Measurements from ENCODE around the gene PNLDC1.
A peak's percentile ranks its signal among the peaks of the same experiment; 100 is the strongest.

The PNLDC1 gene

GRCh38 chr6:159819932-159820640 is 20.0 kb downstream of the PNLDC1 start:
- H3K23ac ChIP-seq (ENCODE audit: low read length in 2 of 2), result no peak overlapping the region
- H2BK12ac ChIP-seq (ENCODE audit: low read length in 2 of 2), result no peak overlapping the region
- no peaks in the 10 kb centered on the region for H3K9me3 ChIP-seq (ENCODE audit: control insufficient read depth, low read length)
- no peak overlapping the region for H4K91ac ChIP-seq (ENCODE audit: low read length)
- no peak for DNase-seq
- H3K36me3 ChIP-seq (ENCODE audit: control insufficient read depth in 1 of 2, insufficient read depth in 2 of 2, low read depth in 1 of 2, low read length in 2 of 2), result peaks cover 0 to 4% of the 10 kb centered on the region in 2 experiments
- no peaks in the 10 kb centered on the region for H3K79me1 ChIP-seq (replicated peaks; ENCODE audit: low read length, poor library complexity, severe bottlenecking)
- no peak overlapping the region for H2AFZ ChIP-seq (ENCODE audit: low read depth, low read length)
- H2BK15ac ChIP-seq (ENCODE audit: low read depth, poor library complexity, severe bottlenecking), result no peak overlapping the region
- H3K4me2 ChIP-seq (ENCODE audit: low read length, poor library complexity, severe bottlenecking), result no peak overlapping the region
- H4K8ac ChIP-seq (ENCODE audit: low read length), result no peak overlapping the region
- no peak overlapping the region for H3K18ac ChIP-seq (ENCODE audit: low read depth in 1 of 2, low read length in 2 of 2)
- peak overlapping the region in 1 of 2 experiments; percentile 58 for H3K14ac ChIP-seq (ENCODE audit: low read length in 2 of 2)
- 69% methylated on average over 28 of the region's 28 CpGs for WGBS
- H3K27me3 ChIP-seq (ENCODE audit: control insufficient read depth in 1 of 2, insufficient read depth in 1 of 2, low read length in 2 of 2), result peaks cover 0 to 40% of the 10 kb centered on the region in 2 experiments
- H2AK5ac ChIP-seq (ENCODE audit: low read length, severe bottlenecking), result no peak overlapping the region
- no peak overlapping the region for H3K4ac ChIP-seq (ENCODE audit: low read depth in 1 of 2, low read length in 2 of 2)
- H3K4me1 ChIP-seq (ENCODE audit: control insufficient read depth, insufficient read depth, low read depth, low read length), result no peaks in the 10 kb centered on the region
- no peak overlapping the region for H3K4me3 ChIP-seq (ENCODE audit: insufficient read depth in 1 of 2, low read depth in 1 of 2, low read length in 2 of 2)
- H2BK5ac ChIP-seq (ENCODE audit: low read depth, low read length, poor library complexity, severe bottlenecking), result no peak overlapping the region
- no peak overlapping the region for H3K9ac ChIP-seq (ENCODE audit: low read length)
- H3K27ac ChIP-seq (ENCODE audit: low read length, poor library complexity, severe bottlenecking), result no peak overlapping the region
- H2BK120ac ChIP-seq (ENCODE audit: low read depth, low read length), result no peak overlapping the region

- Histone ChIP-seq H2AK5ac (ENCODE audit: low read length, severe bottlenecking) (no peak overlapping the region), H3K36me3 (ENCODE audit: control insufficient read depth in 1 of 2, insufficient read depth in 2 of 2, low read depth in 1 of 2, low read length in 2 of 2) (peaks cover 0 to 4% of the 10 kb centered on the region in 2 experiments), H3K4ac (ENCODE audit: low read depth in 1 of 2, low read length in 2 of 2) (no peak overlapping the region), H3K9me3 (ENCODE audit: control insufficient read depth, low read length) (no peaks in the 10 kb centered on the region), H3K23ac (ENCODE audit: low read length in 2 of 2) (no peak overlapping the region), H4K8ac (ENCODE audit: low read length) (no peak overlapping the region), H3K18ac (ENCODE audit: low read depth in 1 of 2, low read length in 2 of 2) (no peak overlapping the region), H3K9ac (ENCODE audit: low read length) (no peak overlapping the region), H2BK5ac (ENCODE audit: low read depth, low read length, poor library complexity, severe bottlenecking) (no peak overlapping the region), H2BK15ac (ENCODE audit: low read depth, poor library complexity, severe bottlenecking) (no peak overlapping the region), H3K4me2 (ENCODE audit: low read length, poor library complexity, severe bottlenecking) (no peak overlapping the region), H3K14ac (ENCODE audit: low read length in 2 of 2) (no peak overlapping the region), H2BK12ac (ENCODE audit: low read length in 2 of 2) (no peak overlapping the region), H3K4me1 (ENCODE audit: control insufficient read depth, insufficient read depth, low read depth, low read length) (no peaks in the 10 kb centered on the region), H2BK120ac (ENCODE audit: low read depth, low read length) (no peak overlapping the region), H3K27ac (ENCODE audit: low read length, poor library complexity, severe bottlenecking) (no peak overlapping the region), H4K91ac (ENCODE audit: low read length) (no peak overlapping the region), H3K27me3 (ENCODE audit: control insufficient read depth in 1 of 2, insufficient read depth in 1 of 2, low read length in 2 of 2) (peaks cover 0 to 40% of the 10 kb centered on the region in 2 experiments), H2AFZ (ENCODE audit: low read depth, low read length) (no peak overlapping the region), H3K4me3 (ENCODE audit: insufficient read depth in 1 of 2, low read depth in 1 of 2, low read length in 2 of 2) (no peak overlapping the region), H3K79me1 (replicated peaks; ENCODE audit: low read length, poor library complexity, severe bottlenecking) (no peaks in the 10 kb centered on the region)
- no peak for DNase-seq
- 92% methylated on average over 10 of the region's 11 CpGs for WGBS
Measured at GRCh38 chr6:159821122-159821521, 21.0 kb downstream of the PNLDC1 start.

- H3K4me2 ChIP-seq (ENCODE audit: low read length, poor library complexity, severe bottlenecking), result no peak overlapping the region
- H2AFZ ChIP-seq (ENCODE audit: low read depth, low read length), result no peak overlapping the region
- H2BK15ac ChIP-seq (ENCODE audit: low read depth, poor library complexity, severe bottlenecking), result no peak overlapping the region
- no peak overlapping the region for H2BK5ac ChIP-seq (ENCODE audit: low read depth, low read length, poor library complexity, severe bottlenecking)
- H3K36me3 ChIP-seq (ENCODE audit: control insufficient read depth in 1 of 2, insufficient read depth in 2 of 2, low read depth in 1 of 2, low read length in 2 of 2), result peaks cover 0 to 4% of the 10 kb centered on the region in 2 experiments
- no peak overlapping the region for H3K14ac ChIP-seq (ENCODE audit: low read length in 2 of 2)
- no peak overlapping the region for H3K4ac ChIP-seq (ENCODE audit: low read depth in 1 of 2, low read length in 2 of 2)
- H4K91ac ChIP-seq (ENCODE audit: low read length), result no peak overlapping the region
- no peak overlapping the region for H3K9ac ChIP-seq (ENCODE audit: low read length)
- H2BK120ac ChIP-seq (ENCODE audit: low read depth, low read length), result no peak overlapping the region
- 88% methylated on average over 10 of the region's 10 CpGs for WGBS
- peak overlapping the region in 1 of 2 experiments; percentile 2 for H3K4me3 ChIP-seq (ENCODE audit: insufficient read depth in 1 of 2, low read depth in 1 of 2, low read length in 2 of 2)
- peaks cover 0 to 40% of the 10 kb centered on the region in 2 experiments for H3K27me3 ChIP-seq (ENCODE audit: control insufficient read depth in 1 of 2, insufficient read depth in 1 of 2, low read length in 2 of 2)
- no peak overlapping the region for H4K8ac ChIP-seq (ENCODE audit: low read length)
- DNase-seq, result no peak
- H3K23ac ChIP-seq (ENCODE audit: low read length in 2 of 2), result no peak overlapping the region
- no peak overlapping the region for H3K27ac ChIP-seq (ENCODE audit: low read length, poor library complexity, severe bottlenecking)
- H3K79me1 ChIP-seq (replicated peaks; ENCODE audit: low read length, poor library complexity, severe bottlenecking), result no peaks in the 10 kb centered on the region
- H3K18ac ChIP-seq (ENCODE audit: low read depth in 1 of 2, low read length in 2 of 2), result no peak overlapping the region
- H2BK12ac ChIP-seq (ENCODE audit: low read length in 2 of 2), result no peak overlapping the region
- H3K9me3 ChIP-seq (ENCODE audit: control insufficient read depth, low read length), result no peaks in the 10 kb centered on the region
- H3K4me1 ChIP-seq (ENCODE audit: control insufficient read depth, insufficient read depth, low read depth, low read length), result no peaks in the 10 kb centered on the region
- H2AK5ac ChIP-seq (ENCODE audit: low read length, severe bottlenecking), result no peak overlapping the region
Measured at GRCh38 chr6:159821726-159822125, 21.6 kb downstream of the PNLDC1 start.

- peaks cover 0 to 4% of the 10 kb centered on the region in 2 experiments for H3K36me3 ChIP-seq (ENCODE audit: control insufficient read depth in 1 of 2, insufficient read depth in 2 of 2, low read depth in 1 of 2, low read length in 2 of 2)
- H3K4me3 ChIP-seq (ENCODE audit: insufficient read depth in 1 of 2, low read depth in 1 of 2, low read length in 2 of 2), result no peak overlapping the region
- H3K23ac ChIP-seq (ENCODE audit: low read length in 2 of 2), result no peak overlapping the region
- H3K4me1 ChIP-seq (ENCODE audit: control insufficient read depth, insufficient read depth, low read depth, low read length), result no peaks in the 10 kb centered on the region
- no peak for DNase-seq
- no peak overlapping the region for H3K18ac ChIP-seq (ENCODE audit: low read depth in 1 of 2, low read length in 2 of 2)
- H2BK12ac ChIP-seq (ENCODE audit: low read length in 2 of 2), result no peak overlapping the region
- H3K9me3 ChIP-seq (ENCODE audit: control insufficient read depth, low read length), result no peaks in the 10 kb centered on the region
- H4K8ac ChIP-seq (ENCODE audit: low read length), result no peak overlapping the region
- no peak overlapping the region for H2BK15ac ChIP-seq (ENCODE audit: low read depth, poor library complexity, severe bottlenecking)
- no peak overlapping the region for H4K91ac ChIP-seq (ENCODE audit: low read length)
- WGBS, result 94% methylated on average over 2 of the region's 3 CpGs
- H2AK5ac ChIP-seq (ENCODE audit: low read length, severe bottlenecking), result no peak overlapping the region
- H2BK5ac ChIP-seq (ENCODE audit: low read depth, low read length, poor library complexity, severe bottlenecking), result no peak overlapping the region
- no peak overlapping the region for H3K14ac ChIP-seq (ENCODE audit: low read length in 2 of 2)
- H3K79me1 ChIP-seq (replicated peaks; ENCODE audit: low read length, poor library complexity, severe bottlenecking), result no peaks in the 10 kb centered on the region
- no peak overlapping the region for H2AFZ ChIP-seq (ENCODE audit: low read depth, low read length)
- no peak overlapping the region for H3K4me2 ChIP-seq (ENCODE audit: low read length, poor library complexity, severe bottlenecking)
- no peak overlapping the region for H3K4ac ChIP-seq (ENCODE audit: low read depth in 1 of 2, low read length in 2 of 2)
- no peak overlapping the region for H3K9ac ChIP-seq (ENCODE audit: low read length)
- H2BK120ac ChIP-seq (ENCODE audit: low read depth, low read length), result no peak overlapping the region
- H3K27ac ChIP-seq (ENCODE audit: low read length, poor library complexity, severe bottlenecking), result no peak overlapping the region
- peaks cover 0 to 23% of the 10 kb centered on the region in 2 experiments for H3K27me3 ChIP-seq (ENCODE audit: control insufficient read depth in 1 of 2, insufficient read depth in 1 of 2, low read length in 2 of 2)
Measured at GRCh38 chr6:159823953-159824352, 23.9 kb downstream of the PNLDC1 start.

Measured in mesenchymal stem cell (in vitro differentiated cells and primary cell).